SIG-M5 treated with dmso at 0.1 percent for 504 hours (cell line): ENCODE measurements around the gene LMO2.

Source experiments
- DNase-seq: peaks from one replicate; lab custom pipeline; 2025; ENCODE audit not compliant: unreplicated experiment; lab: John Stamatoyannopoulos, UW

The LMO2 gene

GRCh38 chr11:33915526-33915925 is 23.6 kb upstream of the LMO2 start:
- DNase-seq, result no peak

GRCh38 chr11:33913991-33914390 is 22.1 kb upstream of the LMO2 start:
- no peak for DNase-seq

- peak; percentile 90 for DNase-seq
These were observed 20.8 kb upstream of the LMO2 start for GRCh38 chr11:33912405-33913361.

- DNase-seq, result no peak
These were observed 19.1 kb upstream of the LMO2 start for GRCh38 chr11:33910958-33911339.

- no peak for DNase-seq
These were observed 18.6 kb upstream of the LMO2 start for GRCh38 chr11:33910296-33910957.

GRCh38 chr11:33909552-33909951 is 17.7 kb upstream of the LMO2 start:
- DNase-seq, result no peak

- peak; percentile 63 for DNase-seq
These were observed 17.3 kb upstream of the LMO2 start for GRCh38 chr11:33909150-33909549.

GRCh38 chr11:33907421-33907820 is 15.5 kb upstream of the LMO2 start:
- DNase-seq, result peak; percentile 61

- no peak for DNase-seq
These were observed 14.8 kb upstream of the LMO2 start for GRCh38 chr11:33906484-33907186.

- no peak for DNase-seq
These were observed 12.2 kb upstream of the LMO2 start for GRCh38 chr11:33904102-33904501.

GRCh38 chr11:33900159-33900840 is 8.4 kb upstream of the LMO2 start:
- DNase-seq, result peak; percentile 24

- DNase-seq, result no peak
These were observed 7.6 kb upstream of the LMO2 start for GRCh38 chr11:33899400-33900037.

- no peak for DNase-seq
These were observed 7.1 kb upstream of the LMO2 start for GRCh38 chr11:33898957-33899356.

- DNase-seq, result no peak
These were observed 6.0 kb upstream of the LMO2 start for GRCh38 chr11:33897761-33898375.

GRCh38 chr11:33896911-33897310 is 5.0 kb upstream of the LMO2 start:
- no peak for DNase-seq

GRCh38 chr11:33895752-33896137 is 3.9 kb upstream of the LMO2 start:
- DNase-seq, result no peak

- no peak for DNase-seq
These were observed 2.5 kb upstream of the LMO2 start for GRCh38 chr11:33894398-33894746.

- peak; percentile 99 for DNase-seq
These were observed 2.0 kb upstream of the LMO2 start for GRCh38 chr11:33893711-33894397.

GRCh38 chr11:33892906-33893594 is 1.2 kb upstream of the LMO2 start:
- peak; percentile 86 for DNase-seq
